ENCODE data around the gene PPFIBP2. TPM values are rescaled to one million over a fixed set of nuclear protein-coding genes. Genes with fewer than 3 reads are reported as not detected.

The PPFIBP2 gene
- total and polyA plus RNA-seq, 2 of the 13 experiments (the other 11 are each of a cell fraction or from before 2014, with no cell fraction given) = 15.0 to 52.5 TPM

DNA sequence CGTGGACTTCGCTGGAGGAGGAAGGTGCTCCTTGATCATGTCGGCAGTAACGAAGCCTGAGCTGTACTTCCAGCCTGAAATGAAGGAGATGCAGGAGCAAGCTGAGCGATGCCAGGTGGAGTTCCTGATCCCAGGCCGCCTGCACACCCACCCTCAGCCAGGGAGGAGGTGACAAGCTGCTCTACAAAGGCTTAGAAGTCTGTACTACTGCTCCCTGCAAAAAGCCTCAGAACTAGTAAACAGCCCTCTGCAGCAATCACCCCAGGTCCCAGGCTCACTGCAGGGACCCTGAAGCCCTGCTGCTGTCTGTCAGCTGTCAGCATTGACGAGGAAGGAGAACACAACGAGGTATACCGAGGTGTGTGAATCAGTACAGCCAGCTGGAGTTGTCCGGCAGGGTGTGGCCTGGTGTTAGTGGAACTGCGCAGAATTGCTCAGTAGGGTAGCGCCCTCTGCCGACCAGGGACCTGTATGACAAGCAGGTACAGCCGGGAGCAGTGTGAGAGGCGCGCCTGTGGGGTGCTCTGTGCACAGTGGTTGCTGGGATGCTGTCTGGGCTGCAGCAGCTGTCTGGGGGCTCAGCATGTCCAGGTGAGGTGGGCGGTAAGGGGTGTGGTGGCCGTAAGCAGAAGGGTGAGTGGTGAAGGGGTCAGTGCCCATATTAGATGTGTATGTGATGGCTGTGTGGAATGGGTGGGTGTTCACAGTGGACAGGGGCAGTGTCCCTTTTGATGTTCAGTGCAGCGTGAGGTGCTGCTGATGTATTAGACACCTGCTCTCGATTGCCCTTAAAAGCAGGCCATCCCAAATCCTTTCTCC is 151.9 kb downstream of the PPFIBP2 start (continued):
- TF ChIP-seq, protein P1, sequence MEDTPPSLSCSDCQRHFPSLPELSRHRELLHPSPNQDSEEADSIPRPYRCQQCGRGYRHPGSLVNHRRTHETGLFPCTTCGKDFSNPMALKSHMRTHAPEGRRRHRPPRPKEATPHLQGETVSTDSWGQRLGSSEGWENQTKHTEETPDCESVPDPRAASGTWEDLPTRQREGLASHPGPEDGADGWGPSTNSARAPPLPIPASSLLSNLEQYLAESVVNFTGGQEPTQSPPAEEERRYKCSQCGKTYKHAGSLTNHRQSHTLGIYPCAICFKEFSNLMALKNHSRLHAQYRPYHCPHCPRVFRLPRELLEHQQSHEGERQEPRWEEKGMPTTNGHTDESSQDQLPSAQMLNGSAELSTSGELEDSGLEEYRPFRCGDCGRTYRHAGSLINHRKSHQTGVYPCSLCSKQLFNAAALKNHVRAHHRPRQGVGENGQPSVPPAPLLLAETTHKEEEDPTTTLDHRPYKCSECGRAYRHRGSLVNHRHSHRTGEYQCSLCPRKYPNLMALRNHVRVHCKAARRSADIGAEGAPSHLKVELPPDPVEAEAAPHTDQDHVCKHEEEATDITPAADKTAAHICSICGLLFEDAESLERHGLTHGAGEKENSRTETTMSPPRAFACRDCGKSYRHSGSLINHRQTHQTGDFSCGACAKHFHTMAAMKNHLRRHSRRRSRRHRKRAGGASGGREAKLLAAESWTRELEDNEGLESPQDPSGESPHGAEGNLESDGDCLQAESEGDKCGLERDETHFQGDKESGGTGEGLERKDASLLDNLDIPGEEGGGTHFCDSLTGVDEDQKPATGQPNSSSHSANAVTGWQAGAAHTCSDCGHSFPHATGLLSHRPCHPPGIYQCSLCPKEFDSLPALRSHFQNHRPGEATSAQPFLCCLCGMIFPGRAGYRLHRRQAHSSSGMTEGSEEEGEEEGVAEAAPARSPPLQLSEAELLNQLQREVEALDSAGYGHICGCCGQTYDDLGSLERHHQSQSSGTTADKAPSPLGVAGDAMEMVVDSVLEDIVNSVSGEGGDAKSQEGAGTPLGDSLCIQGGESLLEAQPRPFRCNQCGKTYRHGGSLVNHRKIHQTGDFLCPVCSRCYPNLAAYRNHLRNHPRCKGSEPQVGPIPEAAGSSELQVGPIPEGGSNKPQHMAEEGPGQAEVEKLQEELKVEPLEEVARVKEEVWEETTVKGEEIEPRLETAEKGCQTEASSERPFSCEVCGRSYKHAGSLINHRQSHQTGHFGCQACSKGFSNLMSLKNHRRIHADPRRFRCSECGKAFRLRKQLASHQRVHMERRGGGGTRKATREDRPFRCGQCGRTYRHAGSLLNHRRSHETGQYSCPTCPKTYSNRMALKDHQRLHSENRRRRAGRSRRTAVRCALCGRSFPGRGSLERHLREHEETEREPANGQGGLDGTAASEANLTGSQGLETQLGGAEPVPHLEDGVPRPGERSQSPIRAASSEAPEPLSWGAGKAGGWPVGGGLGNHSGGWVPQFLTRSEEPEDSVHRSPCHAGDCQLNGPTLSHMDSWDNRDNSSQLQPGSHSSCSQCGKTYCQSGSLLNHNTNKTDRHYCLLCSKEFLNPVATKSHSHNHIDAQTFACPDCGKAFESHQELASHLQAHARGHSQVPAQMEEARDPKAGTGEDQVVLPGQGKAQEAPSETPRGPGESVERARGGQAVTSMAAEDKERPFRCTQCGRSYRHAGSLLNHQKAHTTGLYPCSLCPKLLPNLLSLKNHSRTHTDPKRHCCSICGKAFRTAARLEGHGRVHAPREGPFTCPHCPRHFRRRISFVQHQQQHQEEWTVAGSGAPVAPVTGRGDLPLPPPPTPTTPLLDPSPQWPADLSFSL (CRISPR knock-in tag; IDR thresholded peaks at IDR 0.05) = no peak
- TF ChIP-seq, protein P2, sequence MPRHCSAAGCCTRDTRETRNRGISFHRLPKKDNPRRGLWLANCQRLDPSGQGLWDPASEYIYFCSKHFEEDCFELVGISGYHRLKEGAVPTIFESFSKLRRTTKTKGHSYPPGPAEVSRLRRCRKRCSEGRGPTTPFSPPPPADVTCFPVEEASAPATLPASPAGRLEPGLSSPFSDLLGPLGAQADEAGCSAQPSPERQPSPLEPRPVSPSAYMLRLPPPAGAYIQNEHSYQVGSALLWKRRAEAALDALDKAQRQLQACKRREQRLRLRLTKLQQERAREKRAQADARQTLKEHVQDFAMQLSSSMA (CRISPR knock-in tag; IDR thresholded peaks at IDR 0.05) = no peak
- TF ChIP-seq HNRNPLL (IDR thresholded peaks at IDR 0.05; ENCODE audit: low read depth, low read length, poor library complexity, severe bottlenecking) (peak; percentile 67), KAT2B (IDR thresholded peaks at IDR 0.05; ENCODE audit: borderline replicate concordance, low read depth, low read length) (no peak), HNRNPUL1 (IDR thresholded peaks at IDR 0.05; ENCODE audit: low read depth, low read length) (no peak), CAMTA2 (CRISPR knock-in tag; IDR thresholded peaks at IDR 0.05; ENCODE audit: borderline replicate concordance) (no peak), ZBTB7A (CRISPR knock-in tag; IDR thresholded peaks at IDR 0.05) (no peak), AGO1 (IDR thresholded peaks at IDR 0.05; ENCODE audit: low read depth, low read length, poor library complexity, severe bottlenecking) (no peak), ZNF607 (CRISPR knock-in tag; IDR thresholded peaks at IDR 0.05; ENCODE audit: borderline replicate concordance) (peak; percentile 48; the same call in 1 of the 2 replicates), ZNF160 (CRISPR knock-in tag; IDR thresholded peaks at IDR 0.05) (no peak), MTF1 (CRISPR knock-in tag; IDR thresholded peaks at IDR 0.05) (no peak), SYNCRIP (IDR thresholded peaks at IDR 0.05; ENCODE audit: insufficient read depth, low read depth, low read length) (no peak), WIZ (CRISPR knock-in tag; IDR thresholded peaks at IDR 0.05) (no peak), PHF5A (CRISPR knock-in tag; IDR thresholded peaks at IDR 0.05; ENCODE audit: low read depth, unreplicated experiment) (no peak), KDM2A (CRISPR knock-in tag; IDR thresholded peaks at IDR 0.05; ENCODE audit: borderline replicate concordance, low read depth) (peak; percentile 59; the same call in 1 of the 2 replicates), ZNF383 (CRISPR knock-in tag; IDR thresholded peaks at IDR 0.05; ENCODE audit: borderline replicate concordance) (no peak), RAD51 (IDR thresholded peaks at IDR 0.05; ENCODE audit: borderline replicate concordance) (no peak)
- TF ChIP-seq, protein P3, sequence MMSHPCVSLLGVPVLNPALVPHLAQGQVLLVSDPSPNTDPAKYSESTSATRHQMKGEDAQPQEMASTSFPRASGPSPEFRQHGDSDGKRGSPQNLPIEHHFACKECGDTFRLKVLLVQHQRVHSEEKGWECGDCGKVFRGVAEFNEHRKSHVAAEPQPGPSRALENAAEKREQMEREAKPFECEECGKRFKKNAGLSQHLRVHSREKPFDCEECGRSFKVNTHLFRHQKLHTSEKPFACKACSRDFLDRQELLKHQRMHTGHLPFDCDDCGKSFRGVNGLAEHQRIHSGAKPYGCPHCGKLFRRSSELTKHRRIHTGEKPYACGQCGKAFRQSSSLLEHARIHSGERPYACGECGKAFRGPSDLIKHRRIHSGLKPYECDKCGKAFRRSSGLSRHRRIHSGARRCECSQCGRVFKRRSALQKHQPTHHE (CRISPR knock-in tag; IDR thresholded peaks at IDR 0.05; ENCODE audit: borderline replicate concordance) = no peak
